GM18867 (cell line): ENCODE data around the gene KRTAP10-11.

Source experiments
- ATAC-seq: cut with Tn5 transposase; IDR thresholded peaks from one replicate; pipeline ENCODE4 v1.9.1; 2021; ENCODE audit warnings: mild to moderate bottlenecking, moderate library complexity; ENCODE audit not compliant: unreplicated experiment

The KRTAP10-11 gene

DNA sequence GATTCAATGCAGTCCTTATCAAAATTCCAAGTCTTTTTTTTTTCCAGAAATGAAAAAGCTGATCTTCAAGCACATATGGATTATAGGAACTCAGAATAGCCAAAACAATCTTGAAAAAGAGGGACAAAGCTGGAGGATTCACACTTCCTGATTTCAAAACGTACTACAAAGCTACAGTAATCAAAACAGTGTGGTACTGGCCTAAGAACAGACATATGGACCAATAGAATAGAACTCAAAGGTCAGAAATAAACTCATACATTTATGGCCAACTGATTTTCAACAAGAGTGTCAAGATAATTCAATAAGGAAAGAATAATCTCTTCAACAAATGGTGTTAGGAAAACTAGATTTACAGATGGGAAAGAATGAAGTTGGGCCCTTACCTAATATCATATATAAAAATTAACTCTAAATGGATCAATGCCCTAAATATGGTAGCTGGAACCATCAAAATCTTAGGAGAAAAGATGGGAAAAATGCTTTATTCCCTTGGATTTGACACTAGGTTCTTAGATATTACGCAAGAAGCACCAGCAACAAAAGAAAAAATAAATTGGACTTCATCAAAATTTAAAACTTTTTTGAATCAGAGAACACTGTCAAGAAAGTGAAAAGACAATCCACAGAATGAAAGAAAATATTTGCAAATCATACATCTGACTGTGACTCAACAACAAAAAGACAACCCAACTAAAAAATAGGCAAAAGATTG, 46.7 kb downstream of the KRTAP10-11 start:
- no peak for ATAC-seq

DNA sequence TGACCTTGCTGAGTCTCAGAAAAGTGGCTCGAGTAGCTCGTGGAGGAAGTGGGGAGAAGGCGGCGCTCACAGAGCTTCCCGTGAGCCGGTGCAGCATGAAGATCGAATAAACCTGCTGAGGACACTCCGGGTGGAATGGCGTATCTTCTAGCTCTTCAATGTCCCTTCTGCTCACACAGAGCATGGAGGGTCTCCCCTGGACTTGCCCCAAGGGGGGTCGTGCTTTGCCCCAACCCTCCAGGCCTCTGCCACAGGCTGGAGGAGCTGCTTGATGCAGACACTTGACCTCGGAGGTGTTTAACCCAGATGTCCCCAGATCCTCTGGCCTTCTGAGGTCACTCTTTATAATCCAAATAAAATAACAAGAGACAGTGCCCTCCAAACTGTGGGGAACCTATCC, 48.6 kb downstream of the KRTAP10-11 start:
- ATAC-seq, result no peak

DNA sequence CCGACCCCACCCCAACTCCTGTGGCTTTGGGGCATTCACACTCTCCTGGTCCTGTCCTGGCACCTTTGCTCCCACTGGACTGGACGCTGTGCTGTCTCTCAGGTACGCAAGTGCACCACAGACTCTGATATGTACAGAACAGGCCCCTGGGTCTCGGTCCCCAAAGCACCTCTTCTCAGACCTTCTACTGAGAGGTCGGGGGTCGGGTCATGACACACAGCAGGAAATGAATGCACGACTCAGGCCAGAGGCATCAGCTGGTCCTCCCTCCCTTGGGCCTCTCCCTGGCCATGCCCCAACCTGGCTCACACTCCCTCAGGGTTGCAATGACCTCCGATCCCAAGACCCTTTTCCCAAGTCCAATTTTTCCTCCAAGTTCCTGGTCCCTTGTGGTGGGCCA, 49.0 kb downstream of the KRTAP10-11 start:
- no peak for ATAC-seq

- no peak for ATAC-seq
These were observed 49.4 kb downstream of the KRTAP10-11 start for GRCh38 chr21:44695641-44696040.

DNA sequence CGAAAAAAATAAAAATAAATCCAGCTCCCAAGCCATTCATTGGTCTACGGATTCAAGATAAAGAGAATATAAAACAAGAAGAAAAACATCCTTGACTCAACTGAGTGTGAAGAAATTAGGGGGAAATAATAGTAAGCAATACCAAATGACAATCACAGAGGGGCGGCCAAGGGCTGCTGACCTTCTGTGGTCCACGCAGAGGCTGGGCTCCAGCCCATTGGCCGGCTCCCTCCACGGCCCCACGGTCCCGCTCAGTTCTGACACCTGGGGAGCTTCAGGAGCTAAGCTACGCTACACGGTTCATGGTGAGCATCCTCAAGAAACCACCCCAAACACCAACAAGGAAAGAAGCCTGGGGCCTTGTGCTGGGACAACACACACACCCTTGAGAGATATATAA, 50.4 kb downstream of the KRTAP10-11 start:
- no peak for ATAC-seq
